GM19099 (cell line): ENCODE data around the gene DDI1.

Source experiments
- POLR2A ChIP-seq: IDR thresholded peaks from 3 replicates; pipeline ENCODE4 v1.6.1; 2011; ENCODE audit warnings: low read depth; ENCODE audit not compliant: insufficient read length; ENCODE audit errors: extremely low read depth

The DDI1 gene

GRCh38 chr11:104024572-104024971, 11.9 kb upstream of the DDI1 start:
- TF ChIP-seq POLR2A: no peak

GRCh38 chr11:104028476-104029263, 7.8 kb upstream of the DDI1 start:
- TF ChIP-seq POLR2A: no peak

DNA sequence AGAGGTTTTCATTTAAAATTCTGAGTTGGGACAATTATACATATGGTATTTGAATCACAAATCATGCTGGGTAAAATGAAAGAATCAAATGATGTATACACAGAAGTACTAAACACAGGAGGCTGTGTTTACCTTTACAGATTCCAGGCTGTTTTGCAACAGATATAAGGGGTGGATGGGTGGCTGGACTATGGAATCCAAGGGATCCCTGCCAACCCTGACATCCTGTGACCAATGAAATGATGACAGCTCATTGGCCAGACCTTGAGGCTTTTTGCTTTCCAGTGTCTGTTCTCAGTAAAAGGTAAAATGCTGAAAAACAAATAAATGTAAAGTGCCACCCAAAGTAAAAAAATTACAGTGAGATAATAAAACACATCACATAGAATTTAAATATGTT, 3.3 kb upstream of the DDI1 start:
- TF ChIP-seq POLR2A: no peak

DNA sequence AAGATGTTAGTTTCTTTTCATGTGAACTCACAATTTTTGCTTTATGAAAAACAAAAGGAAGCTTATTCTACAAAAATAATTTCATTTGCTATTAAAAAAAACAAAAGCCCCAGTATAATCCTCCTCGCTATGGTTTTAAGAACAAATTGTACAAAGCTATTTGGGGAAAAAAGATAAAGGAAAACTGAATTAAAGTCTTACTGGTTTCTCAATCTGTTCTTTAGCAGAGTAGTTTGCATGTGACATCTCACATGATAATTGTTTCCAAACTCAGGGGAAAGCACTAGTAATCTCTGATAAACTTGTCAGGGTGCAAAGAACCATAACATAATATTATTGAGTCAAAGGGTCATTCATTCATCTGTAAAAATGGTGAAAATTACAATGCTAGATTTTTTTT, 2.9 kb upstream of the DDI1 start:
- TF ChIP-seq POLR2A: no peak

- no peak for TF ChIP-seq POLR2A
Measured at GRCh38 chr11:104036995-104037394, 555 bp downstream of the DDI1 start.

GRCh38 chr11:104041792-104042191, 5.4 kb downstream of the DDI1 start:
- TF ChIP-seq POLR2A: no peak

DNA sequence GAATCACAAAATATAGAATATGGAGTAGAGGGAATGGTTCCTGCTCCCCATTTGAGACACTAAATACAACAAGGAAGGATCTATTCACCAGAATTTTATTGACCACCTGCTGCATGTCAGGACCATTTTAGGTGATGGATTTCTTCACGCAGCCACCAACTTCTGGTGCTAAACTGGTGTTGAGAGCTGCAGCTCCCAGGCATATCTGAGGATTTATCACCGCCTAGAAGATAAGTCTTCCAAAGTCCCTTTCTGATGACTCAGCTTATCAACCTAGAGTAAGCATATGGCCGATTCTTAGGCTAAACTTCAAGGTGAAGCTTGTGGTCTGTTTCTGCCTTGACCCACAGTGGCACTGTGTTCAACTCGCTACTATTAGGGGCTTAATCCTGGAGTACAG, 6.7 kb downstream of the DDI1 start:
- no peak for TF ChIP-seq POLR2A

GRCh38 chr11:104043678-104044239, 7.3 kb downstream of the DDI1 start:
- TF ChIP-seq POLR2A: no peak

DNA sequence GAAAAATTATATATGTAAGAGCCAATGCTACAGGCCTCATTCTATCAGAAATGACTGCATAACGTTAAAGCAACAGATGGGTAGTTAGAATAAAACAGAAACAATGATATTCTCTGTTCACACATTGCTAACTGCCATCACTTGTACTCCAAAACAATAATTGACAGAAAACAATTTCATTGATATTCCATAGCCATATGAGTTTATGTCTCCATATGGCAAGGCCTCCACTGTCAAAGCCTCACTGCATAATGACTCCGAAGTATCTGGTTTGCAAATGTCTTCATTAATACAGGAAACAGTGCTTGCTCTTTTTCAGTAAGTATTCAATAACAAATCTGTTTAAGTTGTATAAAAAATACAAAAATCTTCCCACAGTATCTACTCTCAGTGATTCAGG, 9.9 kb downstream of the DDI1 start:
- TF ChIP-seq POLR2A: no peak

DNA sequence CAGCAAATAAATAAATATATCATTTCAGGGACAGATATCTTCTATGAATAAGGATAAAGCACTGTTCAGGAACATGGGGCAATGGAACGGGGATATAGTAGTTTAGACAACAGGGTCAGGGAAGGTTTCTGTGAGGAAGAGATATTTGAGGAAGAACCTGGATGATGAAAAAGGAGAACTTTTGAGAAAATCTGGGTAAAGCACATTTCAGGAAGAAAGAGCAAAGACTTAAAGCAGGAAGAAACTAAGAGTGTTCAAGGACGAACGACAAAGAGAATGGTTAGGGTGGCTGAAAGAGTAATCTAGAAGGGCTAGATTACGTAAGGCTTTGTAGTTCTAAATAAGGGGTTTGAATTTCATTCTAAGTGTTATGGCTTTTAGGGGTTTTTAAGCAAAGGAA, 12.7 kb downstream of the DDI1 start:
- TF ChIP-seq POLR2A: no peak

DNA sequence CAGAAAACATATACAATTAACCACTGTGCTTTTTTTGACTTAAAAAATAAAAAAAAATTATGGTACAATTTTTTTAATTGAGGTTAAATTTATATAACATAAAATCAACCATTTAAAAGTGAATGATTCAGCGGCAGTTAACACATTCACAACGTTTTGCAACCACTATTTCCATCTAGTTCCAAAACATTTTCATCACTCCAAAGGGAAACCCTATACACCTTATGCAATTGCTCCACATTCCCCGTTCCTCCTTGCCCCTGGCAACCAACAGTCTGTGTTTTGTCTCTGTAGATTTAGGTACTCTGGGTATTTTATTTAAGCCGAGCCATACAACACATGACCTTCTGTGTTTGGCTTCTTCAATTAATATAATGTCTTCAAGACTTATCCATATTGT, 15.3 kb downstream of the DDI1 start:
- no peak for TF ChIP-seq POLR2A

GRCh38 chr11:104053743-104054478, 17.5 kb downstream of the DDI1 start:
- TF ChIP-seq POLR2A: no peak

GRCh38 chr11:104054911-104055529, 18.6 kb downstream of the DDI1 start:
- no peak for TF ChIP-seq POLR2A

DNA sequence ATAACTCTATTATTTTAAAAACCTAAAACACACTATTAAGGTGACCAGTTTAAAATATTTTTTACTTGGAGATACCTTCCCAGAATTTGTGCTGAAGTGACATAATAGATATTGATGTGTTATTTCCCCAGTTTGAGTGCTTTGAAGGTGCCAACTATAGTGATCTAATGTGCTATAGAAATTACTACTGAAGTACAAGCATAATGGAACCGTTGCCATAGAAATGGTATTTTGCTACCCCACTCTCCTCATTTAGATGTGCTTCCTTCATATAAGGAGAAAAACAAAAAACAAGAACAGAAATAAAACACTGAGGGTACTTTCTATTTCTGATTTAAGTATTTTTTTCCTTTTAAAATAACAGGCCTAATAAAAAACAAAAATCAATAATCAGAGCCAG, 19.2 kb downstream of the DDI1 start:
- no peak for TF ChIP-seq POLR2A

- TF ChIP-seq POLR2A: no peak
Measured at GRCh38 chr11:104057908-104058307, 21.5 kb downstream of the DDI1 start.
